B cell (primary cell): Measurements from ENCODE around the gene DDX24. TPM values are rescaled to one million over a fixed set of nuclear protein-coding genes. Genes with fewer than 3 reads are reported as not detected.

Experiments
- ATAC-seq: fragments of 200-7000 bp; cut with Tn5 transposase; one replicate; pipeline ENCODE4 v1.10.0; 2021; ENCODE audit warnings: low read depth, mild to moderate bottlenecking, moderate number of reproducible peaks, moderate library complexity
- CTCF ChIA-PET: fragments of 350-600 bp; sonication (Branson Sonifier 250); formaldehyde crosslinking; loops from one replicate; lab custom pipeline; 2021; ENCODE audit warnings: antibody characterized with exemption, inconsistent platforms; lab: Charles Lee
- POLR2A ChIA-PET: fragments of 350-600 bp; sonication (Branson Sonifier 250); formaldehyde crosslinking; loops from one replicate; lab custom pipeline; 2021; ENCODE audit warnings: antibody characterized with exemption; lab: Charles Lee
- DNase-seq: peaks from one replicate; pipeline ENCODE4 v3.0.0; 2013
- H2AFZ ChIP-seq: 2 replicates; pipeline ENCODE4 v1.6.1; 2012; ENCODE audit warnings: mild to moderate bottlenecking, low read depth, low read length; ENCODE audit not compliant: insufficient read depth, poor library complexity, severe bottlenecking
- H3K27ac ChIP-seq, 2 donors: 1 replicate in 1 of 2; 2 replicates in 1 of 2; pipeline ENCODE4 v1.5.1; 2012 to 2013; ENCODE audit warnings: low read length in 2 of 2, mild to moderate bottlenecking in 2 of 2, moderate library complexity in 1 of 2
- H3K27me3 ChIP-seq, 4 experiments: fragments of 200-600 bp in 1 of 4; sonication (generic) in 1 of 4; replicated peaks in 1 of 4; 1 replicate in 2 of 4; 2 replicates in 2 of 4; pipeline versions ENCODE4 v1.6.1 to v1.7.0; 2013 to 2016; ENCODE audit warnings: low read length in 3 of 4, mild to moderate bottlenecking in 2 of 4, mixed read lengths in 1 of 4, moderate library complexity in 1 of 4; ENCODE audit not compliant: insufficient read depth in 4 of 4, control insufficient read depth in 3 of 4; ENCODE audit errors: control extremely low read depth in 1 of 4
- H3K36me3 ChIP-seq, 2 experiments: replicated peaks in 1 of 2; 1 replicate in 1 of 2; 2 replicates in 1 of 2; pipeline versions ENCODE4 v1.6.1 to v1.7.1; 2013; ENCODE audit warnings: low read length in 1 of 2; ENCODE audit not compliant: insufficient read depth in 2 of 2, control insufficient read depth in 1 of 2; ENCODE audit errors: control extremely low read depth in 1 of 2, extremely low read depth in 1 of 2
- H3K4me1 ChIP-seq, 2 donors: fragments of 200-600 bp in 1 of 2; sonication (generic) in 1 of 2; 1 replicate in 1 of 2; 2 replicates in 1 of 2; pipeline versions ENCODE4 v1.5.1 to v1.6.1; 2013 to 2017; ENCODE audit warnings: low read length in 2 of 2; ENCODE audit not compliant: control insufficient read depth in 2 of 2, insufficient read depth in 2 of 2
- H3K4me2 ChIP-seq: replicated peaks from 2 replicates; pipeline ENCODE3; 2012; ENCODE audit warnings: mild to moderate bottlenecking, low read depth, low read length; ENCODE audit not compliant: poor library complexity, severe bottlenecking
- H3K4me3 ChIP-seq, 5 experiments: fragments of 200-600 bp in 1 of 5; sonication (generic) in 1 of 5; 1 replicate in 3 of 5; 2 replicates in 2 of 5; pipeline versions ENCODE4 v1.5.1 to v1.7.0; 2011 to 2016; ENCODE audit warnings: low read length in 4 of 5, mild to moderate bottlenecking in 4 of 5, low read depth in 2 of 5, control low read depth in 1 of 5, moderate library complexity in 1 of 5; ENCODE audit not compliant: insufficient read depth in 1 of 5; ENCODE audit errors: control extremely low read depth in 1 of 5, extremely low read depth in 1 of 5
- H3K79me2 ChIP-seq: fragments of 200-600 bp; sonication (generic); one replicate; pipeline ENCODE4 v1.6.0; 2016; ENCODE audit warnings: low read length; ENCODE audit not compliant: control insufficient read depth, insufficient read depth
- H3K9ac ChIP-seq: fragments of 200-600 bp; sonication (generic); 2 replicates; pipeline ENCODE4 v1.6.1; 2017; ENCODE audit warnings: mild to moderate bottlenecking, low read length, moderate library complexity
- H3K9me3 ChIP-seq, 3 donors: one replicate each; pipeline versions ENCODE4 v1.6.1 to v1.7.1; 2013; ENCODE audit warnings: low read length in 2 of 3; ENCODE audit not compliant: control insufficient read depth in 2 of 3, insufficient read depth in 1 of 3; ENCODE audit errors: control extremely low read depth in 1 of 3
- H4K20me1 ChIP-seq: 2 replicates; pipeline ENCODE4 v1.6.0; 2012; ENCODE audit warnings: mild to moderate bottlenecking, low read length; ENCODE audit not compliant: insufficient read depth, control insufficient read depth, poor library complexity, severe bottlenecking
- H3K27ac Mint-ChIP-seq: one replicate; pipeline ENCODE4 v1.8.0; 2021; ENCODE audit warnings: mixed read lengths
- H3K27me3 Mint-ChIP-seq: one replicate; pipeline ENCODE4 v1.8.0; 2021; ENCODE audit warnings: mixed read lengths
- H3K4me1 Mint-ChIP-seq: one replicate; pipeline ENCODE4 v1.8.0; 2021; ENCODE audit warnings: mixed read lengths
- H3K4me3 Mint-ChIP-seq: one replicate; pipeline ENCODE4 v1.8.0; 2021; ENCODE audit warnings: mixed read lengths
- H3K9me3 Mint-ChIP-seq: one replicate; pipeline ENCODE4 v1.8.0; 2022; ENCODE audit warnings: mixed read lengths; ENCODE audit not compliant: insufficient read depth
- EZH2 ChIP-seq: IDR thresholded peaks from 2 replicates; pipeline ENCODE4 v1.6.1; 2012; ENCODE audit warnings: borderline replicate concordance, low read depth, mild to moderate bottlenecking, moderate library complexity, low read length; ENCODE audit not compliant: insufficient read depth, poor library complexity, severe bottlenecking
- WGBS: methylation state at CpG from one replicate; pipeline ENCODE4 v1.1.5; 2013; ENCODE audit warnings: missing lambda C conversion rate; ENCODE audit not compliant: insufficient coverage; 5-methylcytosine and 5-hydroxymethylcytosine counted together
- intact Hi-C: fragments of 100-400 bp; cut with micrococcal nuclease; formaldehyde crosslinking; loops from one replicate; pipeline ENCODE4 v1.10.0; 2022
- polyA plus RNA-seq: library from polyadenylated mRNA; depleted of rRNA; stranded (reverse); fragments of >200 nt; gene quantifications from 2 replicates; pipeline ENCODE4 v1.2.3, GENCODE V29; 2012
- total RNA-seq, 2 donors: library from RNA; stranded (reverse); fragments of 120-200 nt in 1 of 2; gene quantifications; 1 replicate in 1 of 2; 2 replicates in 1 of 2; pipeline versions ENCODE4 v1.2.3 to v1.2.4, GENCODE V29; 2013 to 2022
- TF ChIP-seq, protein P1 (sequence below): fragments of 200-600 bp; IDR thresholded peaks from one replicate; pipeline ENCODE4 v1.8.0; 2022; ENCODE audit warnings: antibody characterized with exemption, mild to moderate bottlenecking

Gene DDX24
- total and polyA plus RNA-seq, 2 donors (not counting 1 experiment from before 2014, with no cell fraction given) = 145 to 211 TPM

DNA sequence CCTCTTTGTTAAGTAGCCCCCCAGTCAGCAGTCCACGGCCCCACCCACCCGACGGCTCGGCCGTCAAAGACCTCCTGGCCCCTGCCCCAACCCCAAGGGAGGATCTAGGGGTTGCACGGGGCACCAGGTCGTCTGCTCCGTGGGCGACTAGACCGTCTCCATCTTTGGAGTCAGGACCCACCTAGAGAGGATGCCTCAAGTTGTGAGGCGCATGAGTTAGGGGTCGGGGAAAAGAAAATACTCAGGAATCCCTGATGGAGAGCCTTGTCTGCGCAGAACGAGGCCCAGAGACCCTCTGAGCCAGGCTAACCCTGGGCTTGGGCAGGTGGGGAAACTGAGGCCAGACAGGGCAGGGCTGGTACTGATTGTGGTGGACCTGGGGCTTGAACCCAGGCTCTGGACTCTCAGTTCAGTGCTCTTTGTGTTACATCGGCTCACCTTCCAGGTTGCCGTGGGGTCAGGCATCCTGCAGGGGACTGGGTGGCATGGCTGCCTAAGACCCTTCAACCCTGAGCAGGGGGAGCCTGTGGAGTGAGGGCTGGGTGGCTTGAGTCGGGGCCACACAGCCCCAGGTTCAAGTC, 54.0 kb downstream of the DDX24 start:
- no peaks in the 10 kb centered on the region for H3K79me2 ChIP-seq
- H3K4me3 Mint-ChIP-seq = peak overlapping the region; percentile 56
- H3K4me3 ChIP-seq = peak overlapping the region in 3 of 5 experiments; percentile 52 to 64 (median 63)
- no peaks in the 10 kb centered on the region for H4K20me1 ChIP-seq
- H3K27me3 ChIP-seq = peaks cover 0 to 20% (median 9%) of the 10 kb centered on the region in 4 experiments
- no peaks in the 10 kb centered on the region for H3K36me3 ChIP-seq
- H3K4me2 ChIP-seq = peak overlapping the region; percentile 92
- whole genome bisulfite sequencing = 54% methylated on average over 15 of the region's 17 CpGs
- ChIA-PET POLR2A (no interaction called here), CTCF (interaction anchor here (0.8 to 2.6 kb wide), 3 partner anchors 8 to 110 kb away, joined by 5 to 16 read pairs (median 10); no protein-coding TSS in a partner anchor)
- H3K4me1 ChIP-seq = peaks cover 9% of the 10 kb centered on the region in 2 donors
- H3K9ac ChIP-seq = peak overlapping the region; percentile 69
- H3K4me1 Mint-ChIP-seq = peaks cover 8% of the 10 kb centered on the region
- peaks cover 22% of the 10 kb centered on the region for H3K27me3 Mint-ChIP-seq
- no peak overlapping the region for H3K27ac Mint-ChIP-seq
- peak overlapping the region; percentile 89 for H2AFZ ChIP-seq
- no peak overlapping the region for H3K27ac ChIP-seq
- no peaks in the 10 kb centered on the region for H3K9me3 Mint-ChIP-seq
- ATAC-seq (no peak), DNase-seq (no peak)
- intact Hi-C loops = loop anchor here (1.0 kb wide), 2 partner anchors 54 to 150 kb away; partner anchors contain the start of genes DDX24 and IFI27L1
- no peak for TF ChIP-seq EZH2
- TF ChIP-seq, protein P1, sequence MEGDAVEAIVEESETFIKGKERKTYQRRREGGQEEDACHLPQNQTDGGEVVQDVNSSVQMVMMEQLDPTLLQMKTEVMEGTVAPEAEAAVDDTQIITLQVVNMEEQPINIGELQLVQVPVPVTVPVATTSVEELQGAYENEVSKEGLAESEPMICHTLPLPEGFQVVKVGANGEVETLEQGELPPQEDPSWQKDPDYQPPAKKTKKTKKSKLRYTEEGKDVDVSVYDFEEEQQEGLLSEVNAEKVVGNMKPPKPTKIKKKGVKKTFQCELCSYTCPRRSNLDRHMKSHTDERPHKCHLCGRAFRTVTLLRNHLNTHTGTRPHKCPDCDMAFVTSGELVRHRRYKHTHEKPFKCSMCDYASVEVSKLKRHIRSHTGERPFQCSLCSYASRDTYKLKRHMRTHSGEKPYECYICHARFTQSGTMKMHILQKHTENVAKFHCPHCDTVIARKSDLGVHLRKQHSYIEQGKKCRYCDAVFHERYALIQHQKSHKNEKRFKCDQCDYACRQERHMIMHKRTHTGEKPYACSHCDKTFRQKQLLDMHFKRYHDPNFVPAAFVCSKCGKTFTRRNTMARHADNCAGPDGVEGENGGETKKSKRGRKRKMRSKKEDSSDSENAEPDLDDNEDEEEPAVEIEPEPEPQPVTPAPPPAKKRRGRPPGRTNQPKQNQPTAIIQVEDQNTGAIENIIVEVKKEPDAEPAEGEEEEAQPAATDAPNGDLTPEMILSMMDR = no peak
- H3K9me3 ChIP-seq = no peaks in the 10 kb centered on the region
